GM12878 (cell line): ENCODE measurements around the gene ADA. TPM values are rescaled to one million over a fixed set of nuclear protein-coding genes. Genes with fewer than 3 reads are reported as not detected.
A peak's percentile ranks its signal among the peaks of the same experiment; 100 is the strongest.

ENCODE experiments used
- ASH2L ChIP-seq: fragments of 300-600, 200-600 bp; sonication (generic); IDR thresholded peaks from 2 replicates; pipeline ENCODE4 v1.6.1; 2017; ENCODE audit warnings: low read depth, mild to moderate bottlenecking, borderline replicate concordance
- BACH1 ChIP-seq: fragments of 450-650 bp; IDR thresholded peaks from 2 replicates; pipeline ENCODE4 v1.6.1; 2017; ENCODE audit warnings: mild to moderate bottlenecking, borderline replicate concordance
- BCL11A ChIP-seq: IDR thresholded peaks from 2 replicates; pipeline ENCODE4 v1.6.1; 2011; ENCODE audit warnings: low read depth, low read length
- BHLHE40 ChIP-seq, 2 experiments: fragments of 450-650 bp in 1 of 2; IDR thresholded peaks; 2 replicates each; pipeline ENCODE4 v1.6.1; 2011 to 2017; ENCODE audit warnings: low read depth in 2 of 2, borderline replicate concordance in 1 of 2, improper control_type of control experiment in 1 of 2, low read length in 1 of 2, mild to moderate bottlenecking in 1 of 2
- CHD2 ChIP-seq: IDR thresholded peaks from 2 replicates; pipeline ENCODE4 v1.6.1; 2011; ENCODE audit warnings: low read depth, low read length, improper control_type of control experiment, borderline replicate concordance
- DPF2 ChIP-seq: fragments of 450-650 bp; IDR thresholded peaks from 2 replicates; pipeline ENCODE4 v1.6.1; 2017; ENCODE audit warnings: mild to moderate bottlenecking
- ETV6 ChIP-seq, 2 experiments: fragments of 450-650 bp in 1 of 2; IDR thresholded peaks in 1 of 2; conservative IDR thresholded peaks in 1 of 2; 2 replicates each; pipeline ENCODE4 v1.6.1; 2014; ENCODE audit warnings: antibody characterized with exemption in 1 of 2, borderline replicate concordance in 1 of 2, low read depth in 1 of 2, mild to moderate bottlenecking in 1 of 2, moderate library complexity in 1 of 2
- IRF4 ChIP-seq: IDR thresholded peaks from 2 replicates; pipeline ENCODE4 v1.6.1; 2011; ENCODE audit warnings: low read depth, low read length
- MXI1 ChIP-seq: fragments of 150-350 bp; IDR thresholded peaks from 2 replicates; pipeline ENCODE4 v1.6.1; 2011; ENCODE audit warnings: low read depth, mild to moderate bottlenecking, inconsistent platforms, low read length, improper control_type of control experiment
- RUNX3 ChIP-seq: IDR thresholded peaks from 2 replicates; pipeline ENCODE4 v1.6.1; 2012; ENCODE audit warnings: low read length, inconsistent platforms
- ZNF622 ChIP-seq: fragments of 450-650 bp; IDR thresholded peaks from 2 replicates; pipeline ENCODE4 v1.6.1; 2017; ENCODE audit warnings: mild to moderate bottlenecking, inconsistent platforms
- polyA plus RNA-seq, 11 experiments: library from polyadenylated mRNA; depleted of rRNA in 4 of 11; unstranded in 6 of 11; stranded (reverse) in 5 of 11; fragments of >200 nt; fragmentation: Nextera tagmentation in 4 of 11; fragmentation: Illumina TruSeq in 1 of 11; extraction: Ambion mirVana in 4 of 11; extraction: Trizol in 1 of 11; gene quantifications; 1 replicate in 1 of 11; 2 replicates in 10 of 11; pipeline versions ENCODE4 v1.2.1 to v1.2.3, GENCODE V29; 2011 to 2016; ENCODE audit warnings: inconsistent platforms in 2 of 11, missing spikeins in 2 of 11, low read depth in 1 of 11
- total RNA-seq, 4 experiments: library from RNA; depleted of rRNA in 3 of 4; stranded (reverse); fragments of >200 nt in 3 of 4; fragmentation: Illumina TruSeq in 1 of 4; extraction: Trizol in 1 of 4; gene quantifications; 2 replicates each; pipeline versions ENCODE4 v1.2.1 to v1.2.3, GENCODE V29; 2013 to 2021
- TF ChIP-seq, protein P1 (sequence below): fragments of 150-350 bp; IDR thresholded peaks from 2 replicates; pipeline ENCODE4 v1.6.1; 2016; ENCODE audit warnings: low read depth, low read length
- TF ChIP-seq, protein P2 (sequence below): fragments of 450-650 bp; IDR thresholded peaks from 2 replicates; pipeline ENCODE4 v1.6.1; 2016; ENCODE audit warnings: mild to moderate bottlenecking
- TF ChIP-seq, protein P3 (sequence below): fragments of 450-650 bp; IDR thresholded peaks from 2 replicates; pipeline ENCODE4 v1.6.1; 2017; ENCODE audit warnings: mild to moderate bottlenecking, moderate library complexity
- TF ChIP-seq, protein P4 (sequence below): fragments of 450-650 bp; IDR thresholded peaks from 2 replicates; pipeline ENCODE4 v1.6.1; 2017; ENCODE audit warnings: low read depth, mild to moderate bottlenecking, moderate library complexity
- TF ChIP-seq, protein P5 (sequence below): IDR thresholded peaks from 2 replicates; pipeline ENCODE4 v1.6.1; 2011; ENCODE audit warnings: borderline replicate concordance, low read depth, mild to moderate bottlenecking, moderate library complexity, low read length; ENCODE audit not compliant: insufficient read depth, poor library complexity, severe bottlenecking

The ADA gene
- total and polyA plus RNA-seq, 10 of the 15 experiments (the other 5 are each of a cell fraction or from before 2014, with no cell fraction given): 40.9 to 217 (median 90.8) TPM

DNA sequence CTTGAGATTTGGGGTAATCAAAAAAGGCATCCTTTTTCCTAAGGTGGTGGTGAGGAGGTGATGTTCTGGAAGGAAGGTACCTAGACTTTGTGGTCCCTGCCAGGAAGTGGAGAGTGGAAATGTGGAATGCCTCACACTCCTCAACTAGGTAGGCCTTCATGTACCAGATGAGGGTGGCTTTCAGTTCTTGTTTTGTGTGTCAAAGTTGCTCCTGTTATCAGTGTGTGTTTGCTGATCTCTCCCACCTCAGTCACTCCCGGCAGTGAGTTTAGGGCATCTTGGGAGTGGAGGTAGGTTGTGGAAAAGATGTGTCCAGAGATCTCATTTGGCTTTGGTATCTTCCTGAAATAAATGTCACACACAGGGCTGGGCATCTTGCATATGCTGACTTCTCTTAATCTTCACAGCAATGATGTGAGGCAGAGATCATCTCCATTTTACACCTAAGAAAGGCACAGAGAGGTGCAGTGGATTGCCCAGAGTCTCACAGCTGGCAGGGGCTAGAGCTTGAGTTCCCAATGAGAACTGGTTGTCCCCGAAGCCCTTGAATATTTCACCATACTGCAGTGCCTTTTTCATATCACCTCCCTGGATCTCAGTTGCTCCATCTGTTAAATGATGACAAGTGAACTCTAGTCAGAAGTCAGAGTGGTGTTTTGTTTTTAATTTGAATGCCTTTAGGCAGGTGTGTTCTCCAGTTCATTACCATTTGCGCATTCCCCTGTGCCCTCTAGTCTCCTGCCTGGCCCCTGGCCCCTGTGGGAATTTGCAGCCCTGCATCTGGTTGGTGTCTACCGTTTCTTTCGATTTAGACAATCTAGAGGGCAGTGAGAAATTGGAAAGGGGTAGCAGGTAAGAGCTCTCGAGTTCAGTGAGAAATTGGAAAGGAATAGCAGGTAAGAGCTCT is 66.2 kb downstream of the ADA start (continued):
- TF ChIP-seq RUNX3: peak; percentile 89
- TF ChIP-seq, protein P1, sequence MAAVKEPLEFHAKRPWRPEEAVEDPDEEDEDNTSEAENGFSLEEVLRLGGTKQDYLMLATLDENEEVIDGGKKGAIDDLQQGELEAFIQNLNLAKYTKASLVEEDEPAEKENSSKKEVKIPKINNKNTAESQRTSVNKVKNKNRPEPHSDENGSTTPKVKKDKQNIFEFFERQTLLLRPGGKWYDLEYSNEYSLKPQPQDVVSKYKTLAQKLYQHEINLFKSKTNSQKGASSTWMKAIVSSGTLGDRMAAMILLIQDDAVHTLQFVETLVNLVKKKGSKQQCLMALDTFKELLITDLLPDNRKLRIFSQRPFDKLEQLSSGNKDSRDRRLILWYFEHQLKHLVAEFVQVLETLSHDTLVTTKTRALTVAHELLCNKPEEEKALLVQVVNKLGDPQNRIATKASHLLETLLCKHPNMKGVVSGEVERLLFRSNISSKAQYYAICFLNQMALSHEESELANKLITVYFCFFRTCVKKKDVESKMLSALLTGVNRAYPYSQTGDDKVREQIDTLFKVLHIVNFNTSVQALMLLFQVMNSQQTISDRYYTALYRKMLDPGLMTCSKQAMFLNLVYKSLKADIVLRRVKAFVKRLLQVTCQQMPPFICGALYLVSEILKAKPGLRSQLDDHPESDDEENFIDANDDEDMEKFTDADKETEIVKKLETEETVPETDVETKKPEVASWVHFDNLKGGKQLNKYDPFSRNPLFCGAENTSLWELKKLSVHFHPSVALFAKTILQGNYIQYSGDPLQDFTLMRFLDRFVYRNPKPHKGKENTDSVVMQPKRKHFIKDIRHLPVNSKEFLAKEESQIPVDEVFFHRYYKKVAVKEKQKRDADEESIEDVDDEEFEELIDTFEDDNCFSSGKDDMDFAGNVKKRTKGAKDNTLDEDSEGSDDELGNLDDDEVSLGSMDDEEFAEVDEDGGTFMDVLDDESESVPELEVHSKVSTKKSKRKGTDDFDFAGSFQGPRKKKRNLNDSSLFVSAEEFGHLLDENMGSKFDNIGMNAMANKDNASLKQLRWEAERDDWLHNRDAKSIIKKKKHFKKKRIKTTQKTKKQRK: no peak
- peak; percentile 98 for TF ChIP-seq IRF4
- TF ChIP-seq, protein P2, sequence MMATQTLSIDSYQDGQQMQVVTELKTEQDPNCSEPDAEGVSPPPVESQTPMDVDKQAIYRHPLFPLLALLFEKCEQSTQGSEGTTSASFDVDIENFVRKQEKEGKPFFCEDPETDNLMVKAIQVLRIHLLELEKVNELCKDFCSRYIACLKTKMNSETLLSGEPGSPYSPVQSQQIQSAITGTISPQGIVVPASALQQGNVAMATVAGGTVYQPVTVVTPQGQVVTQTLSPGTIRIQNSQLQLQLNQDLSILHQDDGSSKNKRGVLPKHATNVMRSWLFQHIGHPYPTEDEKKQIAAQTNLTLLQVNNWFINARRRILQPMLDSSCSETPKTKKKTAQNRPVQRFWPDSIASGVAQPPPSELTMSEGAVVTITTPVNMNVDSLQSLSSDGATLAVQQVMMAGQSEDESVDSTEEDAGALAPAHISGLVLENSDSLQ: no peak
- TF ChIP-seq, protein P3, sequence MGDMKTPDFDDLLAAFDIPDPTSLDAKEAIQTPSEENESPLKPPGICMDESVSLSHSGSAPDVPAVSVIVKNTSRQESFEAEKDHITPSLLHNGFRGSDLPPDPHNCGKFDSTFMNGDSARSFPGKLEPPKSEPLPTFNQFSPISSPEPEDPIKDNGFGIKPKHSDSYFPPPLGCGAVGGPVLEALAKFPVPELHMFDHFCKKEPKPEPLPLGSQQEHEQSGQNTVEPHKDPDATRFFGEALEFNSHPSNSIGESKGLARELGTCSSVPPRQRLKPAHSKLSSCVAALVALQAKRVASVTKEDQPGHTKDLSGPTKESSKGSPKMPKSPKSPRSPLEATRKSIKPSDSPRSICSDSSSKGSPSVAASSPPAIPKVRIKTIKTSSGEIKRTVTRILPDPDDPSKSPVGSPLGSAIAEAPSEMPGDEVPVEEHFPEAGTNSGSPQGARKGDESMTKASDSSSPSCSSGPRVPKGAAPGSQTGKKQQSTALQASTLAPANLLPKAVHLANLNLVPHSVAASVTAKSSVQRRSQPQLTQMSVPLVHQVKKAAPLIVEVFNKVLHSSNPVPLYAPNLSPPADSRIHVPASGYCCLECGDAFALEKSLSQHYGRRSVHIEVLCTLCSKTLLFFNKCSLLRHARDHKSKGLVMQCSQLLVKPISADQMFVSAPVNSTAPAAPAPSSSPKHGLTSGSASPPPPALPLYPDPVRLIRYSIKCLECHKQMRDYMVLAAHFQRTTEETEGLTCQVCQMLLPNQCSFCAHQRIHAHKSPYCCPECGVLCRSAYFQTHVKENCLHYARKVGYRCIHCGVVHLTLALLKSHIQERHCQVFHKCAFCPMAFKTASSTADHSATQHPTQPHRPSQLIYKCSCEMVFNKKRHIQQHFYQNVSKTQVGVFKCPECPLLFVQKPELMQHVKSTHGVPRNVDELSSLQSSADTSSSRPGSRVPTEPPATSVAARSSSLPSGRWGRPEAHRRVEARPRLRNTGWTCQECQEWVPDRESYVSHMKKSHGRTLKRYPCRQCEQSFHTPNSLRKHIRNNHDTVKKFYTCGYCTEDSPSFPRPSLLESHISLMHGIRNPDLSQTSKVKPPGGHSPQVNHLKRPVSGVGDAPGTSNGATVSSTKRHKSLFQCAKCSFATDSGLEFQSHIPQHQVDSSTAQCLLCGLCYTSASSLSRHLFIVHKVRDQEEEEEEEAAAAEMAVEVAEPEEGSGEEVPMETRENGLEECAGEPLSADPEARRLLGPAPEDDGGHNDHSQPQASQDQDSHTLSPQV: no peak
- TF ChIP-seq BCL11A: peak; percentile 88
- no peak for TF ChIP-seq ZNF622
- TF ChIP-seq BHLHE40 (IDR thresholded peaks at IDR 0.05; ENCODE audit: borderline replicate concordance in 1 of 2, low read depth in 2 of 2, low read length in 1 of 2): 0 out of 4 replicates have a peak, but pooled peaks of 1 of the 2 experiments have one; percentile 9
- peak in 1 of 2 experiments; percentile 91; a peak in 2 of 4 replicates for TF ChIP-seq ETV6 (conservative IDR thresholded peaks at IDR 0.05 in 1 of 2, IDR thresholded peaks at IDR 0.05 in 1 of 2; ENCODE audit: borderline replicate concordance in 1 of 2, low read depth in 1 of 2)
- TF ChIP-seq MXI1: no peak
- TF ChIP-seq BACH1: 0 out of 2 replicates have a peak, but pooled peaks have one; percentile 21
- TF ChIP-seq DPF2: peak; percentile 94
- TF ChIP-seq ASH2L: no peak
- TF ChIP-seq CHD2: no peak
- TF ChIP-seq, protein P4, sequence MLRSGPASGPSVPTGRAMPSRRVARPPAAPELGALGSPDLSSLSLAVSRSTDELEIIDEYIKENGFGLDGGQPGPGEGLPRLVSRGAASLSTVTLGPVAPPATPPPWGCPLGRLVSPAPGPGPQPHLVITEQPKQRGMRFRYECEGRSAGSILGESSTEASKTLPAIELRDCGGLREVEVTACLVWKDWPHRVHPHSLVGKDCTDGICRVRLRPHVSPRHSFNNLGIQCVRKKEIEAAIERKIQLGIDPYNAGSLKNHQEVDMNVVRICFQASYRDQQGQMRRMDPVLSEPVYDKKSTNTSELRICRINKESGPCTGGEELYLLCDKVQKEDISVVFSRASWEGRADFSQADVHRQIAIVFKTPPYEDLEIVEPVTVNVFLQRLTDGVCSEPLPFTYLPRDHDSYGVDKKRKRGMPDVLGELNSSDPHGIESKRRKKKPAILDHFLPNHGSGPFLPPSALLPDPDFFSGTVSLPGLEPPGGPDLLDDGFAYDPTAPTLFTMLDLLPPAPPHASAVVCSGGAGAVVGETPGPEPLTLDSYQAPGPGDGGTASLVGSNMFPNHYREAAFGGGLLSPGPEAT: peak; percentile 65
- TF ChIP-seq, protein P5, sequence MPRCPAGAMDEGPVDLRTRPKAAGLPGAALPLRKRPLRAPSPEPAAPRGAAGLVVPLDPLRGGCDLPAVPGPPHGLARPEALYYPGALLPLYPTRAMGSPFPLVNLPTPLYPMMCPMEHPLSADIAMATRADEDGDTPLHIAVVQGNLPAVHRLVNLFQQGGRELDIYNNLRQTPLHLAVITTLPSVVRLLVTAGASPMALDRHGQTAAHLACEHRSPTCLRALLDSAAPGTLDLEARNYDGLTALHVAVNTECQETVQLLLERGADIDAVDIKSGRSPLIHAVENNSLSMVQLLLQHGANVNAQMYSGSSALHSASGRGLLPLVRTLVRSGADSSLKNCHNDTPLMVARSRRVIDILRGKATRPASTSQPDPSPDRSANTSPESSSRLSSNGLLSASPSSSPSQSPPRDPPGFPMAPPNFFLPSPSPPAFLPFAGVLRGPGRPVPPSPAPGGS: peak; percentile 59
